Glutamatergic neuron (in vitro differentiated cells): Measurements from ENCODE around the gene ABCG8. TPM values are rescaled to one million over a fixed set of nuclear protein-coding genes. Genes with fewer than 3 reads are reported as not detected.

ENCODE experiments used
- DNase-seq: peaks from one replicate; pipeline ENCODE4 v3.0.0; 2022
- H3K27ac Mint-ChIP-seq: one replicate; pipeline ENCODE4 v1.8.0; 2020; ENCODE audit warnings: mild to moderate bottlenecking, mixed read lengths, inconsistent platforms; ENCODE audit not compliant: unreplicated experiment
- H3K27me3 Mint-ChIP-seq: one replicate; pipeline ENCODE4 v1.8.0; 2020; ENCODE audit warnings: mild to moderate bottlenecking, moderate library complexity, mixed read lengths, inconsistent platforms; ENCODE audit not compliant: unreplicated experiment
- H3K36me3 Mint-ChIP-seq: one replicate; pipeline ENCODE4 v1.8.0; 2020; ENCODE audit warnings: mild to moderate bottlenecking, mixed read lengths, inconsistent platforms; ENCODE audit not compliant: unreplicated experiment
- H3K4me1 Mint-ChIP-seq: one replicate; pipeline ENCODE4 v1.8.0; 2020; ENCODE audit warnings: mild to moderate bottlenecking, low read depth, mixed read lengths, inconsistent platforms; ENCODE audit not compliant: unreplicated experiment
- H3K4me3 Mint-ChIP-seq: one replicate; pipeline ENCODE4 v1.8.0; 2020; ENCODE audit warnings: mild to moderate bottlenecking, mixed read lengths, inconsistent platforms; ENCODE audit not compliant: unreplicated experiment
- H3K9me3 Mint-ChIP-seq: one replicate; pipeline ENCODE4 v1.8.0; 2020; ENCODE audit warnings: mild to moderate bottlenecking, moderate library complexity, mixed read lengths, inconsistent platforms; ENCODE audit not compliant: unreplicated experiment
- CTCF ChIP-seq: fragments of 200-600 bp; sonication (generic); IDR thresholded peaks from one replicate; pipeline ENCODE4 v1.5.0; 2021; ENCODE audit not compliant: partially characterized antibody, unreplicated experiment
- total RNA-seq: library from RNA; stranded (reverse); fragmentation: NEBNext Ultra II Directional; extraction: Animal tissue kit (Norgen Biotek cat#: 25700); gene quantifications from one replicate; pipeline ENCODE4 v1.2.1, GENCODE V29; 2021; ENCODE audit not compliant: unreplicated experiment

The ABCG8 gene
- total RNA-seq, 1 donor from 2014 or later: not detected

- Mint-ChIP-seq H3K9me3 (no peaks in the 10 kb centered on the region), H3K27me3 (peaks cover 2% of the 10 kb centered on the region), H3K4me1 (no peaks in the 10 kb centered on the region), H3K27ac (no peak overlapping the region), H3K36me3 (no peaks in the 10 kb centered on the region), H3K4me3 (no peak overlapping the region)
- TF ChIP-seq CTCF: no peak
- DNase-seq: no peak
Observed at GRCh38 chr2:43852196-43852730, 13.5 kb downstream of the ABCG8 start.

GRCh38 chr2:43853141-43854081 is 14.6 kb downstream of the ABCG8 start:
- H3K9me3 Mint-ChIP-seq: no peaks in the 10 kb centered on the region
- DNase-seq: no peak
- peaks cover 2% of the 10 kb centered on the region for H3K27me3 Mint-ChIP-seq
- H3K4me1 Mint-ChIP-seq: no peaks in the 10 kb centered on the region
- H3K4me3 Mint-ChIP-seq: no peak overlapping the region
- no peak overlapping the region for H3K27ac Mint-ChIP-seq
- TF ChIP-seq CTCF: no peak
- no peaks in the 10 kb centered on the region for H3K36me3 Mint-ChIP-seq

GRCh38 chr2:43854671-43855070 is 15.9 kb downstream of the ABCG8 start:
- Mint-ChIP-seq H3K4me1 (no peaks in the 10 kb centered on the region), H3K4me3 (no peak overlapping the region), H3K27me3 (no peaks in the 10 kb centered on the region), H3K9me3 (no peaks in the 10 kb centered on the region), H3K36me3 (no peaks in the 10 kb centered on the region), H3K27ac (no peak overlapping the region)
- DNase-seq: no peak
- no peak for TF ChIP-seq CTCF

GRCh38 chr2:43855292-43855691 is 16.5 kb downstream of the ABCG8 start:
- Mint-ChIP-seq H3K27ac (no peak overlapping the region), H3K27me3 (no peaks in the 10 kb centered on the region), H3K36me3 (no peaks in the 10 kb centered on the region), H3K9me3 (no peaks in the 10 kb centered on the region), H3K4me3 (no peak overlapping the region), H3K4me1 (no peaks in the 10 kb centered on the region)
- no peak for DNase-seq
- TF ChIP-seq CTCF: no peak

GRCh38 chr2:43872151-43872550 is 33.4 kb downstream of the ABCG8 start:
- DNase-seq: no peak
- no peak overlapping the region for H3K4me3 Mint-ChIP-seq
- no peak for TF ChIP-seq CTCF

More at GRCh38 chr2:43872151-43872550, 33.4 kb downstream of the ABCG8 start:
- Mint-ChIP-seq H3K27me3 (peaks cover 4% of the 10 kb centered on the region), H3K9me3 (no peaks in the 10 kb centered on the region), H3K27ac (no peak overlapping the region), H3K36me3 (no peaks in the 10 kb centered on the region), H3K4me1 (no peaks in the 10 kb centered on the region)
